Endothelial cell of hepatic sinusoid (primary cell): ENCODE measurements around the gene LARP7.
"Not testable (repeated sequence)": the region's sequence is repeated elsewhere in the genome, so short reads cannot be mapped to it uniquely, and the experiment has no call there.

Source experiments
- in situ Hi-C: cut with HindIII; loops from 2 replicates; pipeline ENCODE4 v1.10.0; 2017; ENCODE audit warnings: low sequenced_read_pairs

LARP7 gene

DNA sequence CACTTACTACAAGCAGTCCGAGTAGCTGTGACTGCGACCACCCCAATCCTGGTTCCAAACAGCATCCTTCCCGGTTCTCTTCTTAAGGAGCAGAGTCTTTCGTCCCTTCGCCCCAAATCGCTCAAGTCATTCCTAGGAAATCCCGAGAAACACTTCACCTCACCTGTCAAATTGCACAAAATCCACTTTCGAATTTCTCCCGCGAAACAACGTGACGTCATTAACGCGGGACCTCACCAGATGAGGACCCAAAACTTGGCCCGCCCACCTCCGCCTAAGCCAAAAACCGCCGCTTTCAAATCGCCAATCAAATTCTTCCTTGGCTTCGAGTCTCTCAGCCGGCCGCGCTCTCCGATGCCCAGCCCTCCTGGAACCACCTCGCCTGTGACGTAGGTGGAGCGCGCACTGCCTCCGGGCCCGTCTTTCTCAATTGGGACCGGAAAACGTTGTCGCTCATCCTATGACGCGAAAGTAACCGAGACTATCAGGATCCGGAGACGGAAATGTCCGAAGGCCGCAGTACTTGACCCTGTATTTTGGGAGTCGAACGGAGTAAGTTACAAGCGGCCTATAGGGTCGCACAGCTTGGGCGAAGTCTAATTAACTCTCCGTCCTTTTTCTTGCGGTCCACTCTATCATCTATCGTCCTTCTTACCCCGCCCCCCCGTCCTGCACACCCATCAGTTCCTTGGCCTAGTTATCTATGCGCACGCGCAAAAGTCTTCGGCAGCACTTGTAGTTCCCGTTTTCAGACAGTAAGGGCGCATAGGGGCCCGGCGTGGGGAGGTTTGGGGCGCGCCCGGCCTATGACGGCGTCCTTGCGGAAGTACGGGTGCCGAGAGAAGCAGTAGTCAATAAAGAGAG, at the start of gene LARP7, which contains the start of gene ZGRF1:
LARP7 (plus strand) TSS at position 456 of the 864 bp plus-strand sequence. CDS start 7,527 bp downstream, outside the sequence.
ZGRF1 (minus strand) TSS at position 222 of the 864 bp plus-strand sequence. CDS start 3,733 bp downstream, outside the sequence.
- in situ Hi-C loops: no loop called here

DNA sequence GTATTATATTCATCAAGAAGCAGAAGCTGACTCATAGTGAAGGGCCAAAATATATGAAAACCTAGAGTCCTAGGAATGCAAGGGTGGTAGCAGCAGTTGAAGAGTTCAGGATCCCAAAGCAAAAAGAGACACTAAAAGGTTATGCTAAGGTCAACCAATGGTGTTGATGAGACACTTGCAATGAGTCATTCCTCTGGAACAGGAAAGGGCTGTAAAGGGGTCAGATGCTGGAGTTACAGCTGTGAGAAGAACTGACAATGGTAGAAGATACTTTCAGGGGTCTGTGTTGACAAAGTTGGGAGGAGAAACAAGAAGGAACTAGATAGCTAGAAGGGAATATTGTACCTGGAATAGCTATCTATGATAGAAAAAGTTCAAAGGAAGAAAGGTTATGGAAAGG, 47.7 kb upstream of the LARP7 start:
- in situ Hi-C loops: no loop called here

GRCh38 chr4:112591593-112591992, 45.4 kb upstream of the LARP7 start:
- in situ Hi-C loops: no loop called here

DNA sequence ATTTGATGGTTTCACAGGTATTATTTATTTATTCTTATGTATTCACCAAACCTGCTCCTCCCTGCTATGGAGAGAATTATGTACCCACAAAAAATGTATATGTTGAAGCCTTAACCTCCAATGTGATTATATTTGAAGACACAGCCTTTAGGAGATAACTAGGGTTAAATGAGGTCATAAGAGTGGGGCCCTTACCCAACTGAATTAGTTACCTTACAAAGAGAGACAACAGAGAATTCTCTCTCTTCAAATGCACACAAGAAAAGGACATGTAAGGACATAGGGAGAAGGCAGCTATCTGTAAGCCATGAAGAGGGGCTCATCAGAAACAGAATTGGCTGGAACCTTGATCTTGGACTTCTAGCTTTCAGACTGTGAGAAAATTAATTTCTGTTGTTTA, 44.2 kb upstream of the LARP7 start:
- in situ Hi-C loops: no loop called here

- in situ Hi-C loops: no loop called here
Observed at GRCh38 chr4:112593438-112594133, 43.4 kb upstream of the LARP7 start.

- in situ Hi-C loops: no loop called here
Observed at GRCh38 chr4:112594993-112595392, 42.0 kb upstream of the LARP7 start.

- in situ Hi-C loops: no loop called here
Observed at GRCh38 chr4:112604589-112604988, 32.4 kb upstream of the LARP7 start.

- in situ Hi-C loops: not testable (repeated sequence)
Observed at GRCh38 chr4:112612814-112613213, 24.1 kb upstream of the LARP7 start.

- in situ Hi-C loops: no loop called here
Observed at GRCh38 chr4:112616984-112617383, 20.0 kb upstream of the LARP7 start.

GRCh38 chr4:112626228-112626627, 10.7 kb upstream of the LARP7 start:
- in situ Hi-C loops: no loop called here

DNA sequence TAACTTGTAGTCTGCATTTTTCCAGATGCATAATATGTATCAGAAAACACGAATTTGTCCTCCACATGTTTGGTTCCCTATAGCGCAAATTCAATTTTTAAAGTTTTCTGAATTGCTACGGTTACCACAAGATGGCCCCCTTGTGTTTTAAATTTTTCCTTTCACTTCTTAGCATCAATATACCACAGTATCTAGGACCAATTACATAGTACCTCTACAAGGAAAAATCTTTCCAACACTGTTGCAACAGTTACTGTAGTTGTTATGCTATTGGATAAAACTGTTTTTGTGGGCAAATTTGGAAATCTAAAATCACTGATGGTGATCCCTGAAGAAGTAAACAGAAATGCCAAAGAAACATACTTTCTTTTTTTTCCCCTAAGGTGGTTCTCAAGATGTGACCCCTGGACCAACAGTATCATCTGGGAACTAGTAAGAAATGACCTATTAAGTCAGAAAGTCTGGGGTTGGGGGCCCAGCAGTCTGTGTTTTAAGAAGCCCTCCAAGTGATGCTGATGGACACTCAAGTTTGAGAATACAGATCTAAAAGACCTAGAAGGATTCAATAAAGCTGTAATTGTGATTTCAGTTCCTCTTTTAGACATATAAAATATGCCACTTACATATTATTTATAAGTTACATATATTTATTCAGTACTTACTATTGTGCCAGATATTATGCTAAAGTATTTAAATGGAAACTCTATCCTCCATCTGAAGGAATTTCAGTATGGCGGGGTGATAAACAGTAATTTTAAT, 3.3 kb upstream of the LARP7 start:
- in situ Hi-C loops: no loop called here

DNA sequence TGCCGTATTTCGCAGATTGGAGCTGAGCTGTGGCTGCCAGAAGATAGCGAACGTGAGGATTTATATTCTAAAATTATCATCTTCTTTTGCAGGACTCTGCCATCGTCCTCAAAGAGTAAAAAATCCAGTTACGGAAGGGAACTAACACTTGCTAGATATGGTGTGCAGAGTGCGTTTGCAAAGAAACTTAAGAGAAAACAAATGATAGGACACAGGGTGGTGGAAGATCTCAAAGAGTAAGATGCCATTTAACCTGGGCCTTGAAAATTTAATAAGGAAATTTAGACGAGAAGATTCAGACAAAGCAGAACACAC, 566 bp downstream of the LARP7 start:
- in situ Hi-C loops: no loop called here

GRCh38 chr4:112642526-112642925, 5.6 kb downstream of the LARP7 start:
- in situ Hi-C loops: no loop called here

DNA sequence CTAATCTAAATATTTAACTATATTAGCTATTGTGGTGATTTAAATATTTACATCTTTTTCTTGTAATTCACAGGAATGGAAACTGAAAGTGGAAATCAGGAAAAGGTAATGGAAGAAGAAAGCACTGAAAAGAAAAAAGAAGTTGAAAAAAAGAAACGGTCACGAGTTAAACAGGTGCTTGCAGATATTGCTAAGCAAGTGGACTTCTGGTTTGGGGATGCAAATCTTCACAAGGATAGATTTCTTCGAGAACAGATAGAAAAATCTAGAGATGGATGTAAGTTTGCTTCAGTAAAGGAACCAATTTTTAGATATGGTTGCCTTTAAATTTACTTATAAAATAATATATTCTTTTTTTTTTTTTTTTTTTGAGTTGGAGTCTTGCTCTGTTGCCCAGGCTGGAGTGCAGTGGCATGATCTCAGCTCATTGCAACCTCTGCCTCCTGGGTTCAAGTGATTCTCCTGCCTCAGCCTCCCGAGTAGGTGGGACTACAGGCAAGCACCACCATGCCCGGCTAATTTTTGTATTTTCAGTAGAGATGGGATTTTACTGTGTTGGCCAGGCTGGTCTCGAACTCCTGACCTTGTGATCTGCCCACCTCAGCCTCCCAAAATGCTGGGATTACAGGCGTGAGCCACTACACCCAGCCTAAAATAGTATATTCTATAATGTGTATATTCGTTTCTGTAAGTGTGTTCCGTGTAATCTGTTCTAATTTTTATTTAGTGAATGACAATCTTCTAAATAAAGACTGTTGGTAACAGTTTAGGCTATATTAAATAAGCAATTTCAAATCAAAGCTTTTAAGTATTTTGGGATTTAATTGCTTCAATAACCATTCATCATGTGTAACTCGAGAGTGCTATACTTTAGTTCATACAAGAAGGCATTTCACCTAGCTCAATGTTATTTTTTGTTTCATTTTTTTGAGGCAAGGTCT, 7.9 kb downstream of the LARP7 start:
- in situ Hi-C loops: not testable (repeated sequence)

GRCh38 chr4:112645541-112646329, 8.8 kb downstream of the LARP7 start:
- in situ Hi-C loops: no loop called here

GRCh38 chr4:112646632-112647537, 9.9 kb downstream of the LARP7 start:
- in situ Hi-C loops: no loop called here

DNA sequence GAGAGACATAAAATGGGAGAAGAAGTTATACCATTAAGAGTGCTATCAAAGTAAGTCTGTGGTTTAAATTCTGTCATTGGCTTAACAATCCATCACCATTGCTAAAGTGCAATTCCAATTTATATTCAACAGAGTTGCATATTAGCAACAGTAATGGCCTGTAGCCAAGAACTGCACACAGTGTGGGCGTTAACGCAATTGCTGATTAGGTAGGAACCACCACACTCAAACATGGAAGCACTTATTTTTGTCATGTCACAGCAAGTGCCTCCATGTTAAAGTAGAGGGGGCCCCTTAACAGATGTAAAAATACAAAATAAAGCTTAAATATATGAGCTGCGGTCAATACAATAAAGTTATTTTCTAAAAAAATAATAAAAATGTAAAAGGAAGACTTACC, 10.8 kb downstream of the LARP7 start:
- in situ Hi-C loops: no loop called here

- in situ Hi-C loops: no loop called here
Observed at GRCh38 chr4:112648263-112649054, 11.5 kb downstream of the LARP7 start.
